ENCODE results near the gene TIGD1. TPM values are rescaled to one million over a fixed set of nuclear protein-coding genes. Genes with fewer than 3 reads are reported as not detected.
"Not testable (repeated sequence)": the region's sequence is repeated elsewhere in the genome, so short reads cannot be mapped to it uniquely, and the experiment has no call there.

Gene TIGD1
- total RNA-seq, 2 experiments from 2014 or later: 6.2 to 6.3 TPM

DNA sequence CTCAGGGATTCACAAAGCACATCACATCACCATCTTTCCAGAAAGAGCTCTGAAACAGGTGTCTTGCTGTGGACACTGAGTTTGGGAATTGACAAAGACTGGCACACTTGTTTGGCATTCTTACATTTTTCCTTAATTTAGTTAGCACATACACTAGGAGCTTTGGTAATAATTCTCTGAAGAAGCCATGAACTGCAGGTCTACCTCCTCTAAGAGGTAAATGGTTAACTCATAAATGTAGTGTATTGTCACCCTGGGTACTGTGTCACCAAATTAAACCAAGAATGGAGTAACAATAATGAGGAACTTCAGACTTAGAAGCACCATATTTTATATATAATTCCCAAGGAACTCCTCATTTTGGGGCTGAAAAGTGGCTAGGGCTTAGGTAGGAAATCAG, 22.7 kb upstream of the TIGD1 start:
- ChIA-PET CTCF (interaction anchor here (1.4 kb wide), 1 partner anchor 10 kb away, joined by 3 read pairs; no protein-coding TSS in a partner anchor), POLR2A (no interaction called here)

DNA sequence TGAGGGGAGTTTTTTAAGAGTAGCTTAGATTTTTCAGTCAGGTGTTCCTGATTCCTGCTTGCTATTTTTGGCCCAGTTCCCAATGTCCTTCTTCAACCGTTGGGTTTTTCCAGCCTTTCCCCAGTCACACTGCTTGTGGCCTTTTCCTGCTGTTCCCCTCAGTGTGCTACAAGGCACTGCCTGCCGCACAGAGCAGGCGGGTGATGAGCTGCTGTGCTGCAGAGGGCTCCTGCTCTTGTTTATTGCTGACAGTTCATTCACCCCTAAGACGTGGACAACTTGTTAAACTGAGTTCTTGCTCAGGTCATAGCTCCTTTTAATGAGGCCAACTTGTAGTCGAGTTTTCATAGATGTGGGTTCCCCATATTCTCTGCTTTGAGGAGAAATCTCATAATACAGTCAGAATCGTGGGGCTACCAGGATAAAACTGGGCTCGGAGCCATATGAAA, 20.7 kb upstream of the TIGD1 start:
- ChIA-PET CTCF (no interaction called here), POLR2A (no interaction called here)

DNA sequence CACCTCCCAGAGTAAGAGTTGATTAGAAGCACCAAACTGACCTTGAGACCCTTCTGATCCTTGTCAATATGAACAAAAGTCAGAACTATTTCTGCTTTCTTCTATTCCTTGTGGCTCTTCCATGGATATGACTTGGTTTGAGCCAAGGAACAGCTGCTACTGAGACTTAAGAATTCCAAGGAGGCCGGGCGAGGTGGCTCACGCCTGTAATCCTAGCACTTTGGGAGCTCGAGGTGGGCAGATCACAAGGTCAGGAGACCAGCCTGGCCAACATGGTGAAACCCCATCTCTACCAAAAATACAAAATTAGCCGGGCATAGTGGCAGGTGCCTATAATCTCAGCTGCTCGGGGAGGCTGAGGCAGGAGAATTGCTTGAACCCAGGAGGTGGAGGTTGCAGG, 20.1 kb upstream of the TIGD1 start:
- CTCF ChIA-PET, POLR2A ChIA-PET: not testable (repeated sequence)

- ChIA-PET POLR2A (no interaction called here), CTCF (no interaction called here)
Measured at GRCh38 chr2:232569541-232569940, 19.2 kb upstream of the TIGD1 start.

- CTCF ChIA-PET: no interaction called here
- POLR2A ChIA-PET: no interaction called here
Measured at GRCh38 chr2:232568161-232568560, 17.8 kb upstream of the TIGD1 start.

- POLR2A ChIA-PET: no interaction called here
Measured at GRCh38 chr2:232567721-232568120, 17.4 kb upstream of the TIGD1 start.

DNA sequence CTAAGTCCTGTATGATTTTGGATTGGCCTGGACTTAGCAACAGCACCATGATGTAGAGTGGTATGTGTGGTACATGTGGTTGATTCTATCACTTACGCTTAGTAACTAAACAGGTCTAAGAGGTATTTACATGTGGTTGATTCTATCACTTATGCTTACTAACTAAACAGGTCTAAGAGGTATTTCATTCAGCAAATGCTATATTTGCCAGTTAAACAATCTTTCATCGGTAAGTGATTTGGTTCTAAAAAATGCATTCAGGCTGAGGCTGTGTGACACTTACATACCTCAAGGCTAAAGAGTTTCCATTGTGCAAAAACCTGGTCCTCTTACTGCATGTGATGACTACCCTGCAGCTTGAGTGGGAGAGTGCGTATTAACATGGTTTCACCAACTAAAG, 13.2 kb upstream of the TIGD1 start:
- POLR2A ChIA-PET: no interaction called here

More at GRCh38 chr2:232567721-232568120, 17.4 kb upstream of the TIGD1 start:
- CTCF ChIA-PET: no interaction called here

DNA sequence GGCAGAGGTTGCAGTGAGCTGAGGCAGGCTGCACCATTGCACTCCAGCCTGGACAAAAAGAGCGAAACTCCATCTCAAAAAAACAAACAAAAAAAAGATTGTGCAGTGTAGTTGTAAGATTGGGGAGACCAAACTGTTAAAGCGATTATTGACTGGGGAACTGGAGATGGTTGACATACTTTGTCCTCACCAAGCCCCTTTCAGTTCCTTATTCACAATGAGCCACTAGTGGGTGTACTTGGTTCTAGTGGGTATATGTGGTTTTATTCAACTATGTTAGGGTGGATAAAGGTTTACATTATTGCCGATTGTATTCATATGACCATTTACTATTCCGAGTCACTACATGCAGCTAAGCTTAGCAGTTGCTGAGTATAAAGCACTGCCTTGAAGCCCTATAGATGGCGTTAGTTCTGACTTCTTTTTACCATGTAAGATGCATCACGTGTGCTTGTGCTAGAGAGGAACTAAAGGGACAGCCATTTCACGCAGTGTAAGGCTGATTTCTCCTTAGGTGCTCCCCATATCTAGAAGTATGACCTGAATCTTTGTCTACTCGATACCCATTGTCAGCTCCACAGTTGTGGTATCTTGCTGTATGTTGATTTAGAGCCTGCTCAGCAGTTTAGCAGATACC, 12.3 kb upstream of the TIGD1 start:
- CTCF ChIA-PET: interaction anchor here (0.8 to 1.5 kb wide), 4 partner anchors 8 to 40 kb away, joined by 3 read pairs; no protein-coding TSS in a partner anchor
- POLR2A ChIA-PET: no interaction called here

More for the DNA sequence above, 13.2 kb upstream of the TIGD1 start:
- CTCF ChIA-PET: interaction anchor here (0.6 to 1.5 kb wide), 4 partner anchors 9 to 137 kb away, joined by 3 read pairs; no protein-coding TSS in a partner anchor

DNA sequence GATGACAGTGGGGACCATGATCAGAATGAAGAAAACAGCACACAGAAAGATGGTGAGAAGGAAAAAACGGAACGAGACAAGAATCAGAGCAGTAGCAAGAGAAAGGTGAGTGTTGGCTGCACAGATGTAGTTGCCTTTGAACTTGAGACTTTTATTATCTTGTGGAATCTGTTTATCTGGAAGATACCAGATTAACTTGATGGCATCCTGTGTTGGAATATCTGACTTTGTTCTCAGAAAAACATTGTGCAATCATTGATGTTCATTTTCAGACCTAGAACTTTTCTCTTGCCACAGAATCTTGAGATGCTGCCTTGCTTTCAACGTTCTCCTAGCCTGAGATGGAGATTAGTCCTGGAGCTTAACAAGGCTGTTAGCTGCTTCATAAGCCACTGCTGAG, 6.1 kb upstream of the TIGD1 start:
- ChIA-PET POLR2A (no interaction called here), CTCF (no interaction called here)

DNA sequence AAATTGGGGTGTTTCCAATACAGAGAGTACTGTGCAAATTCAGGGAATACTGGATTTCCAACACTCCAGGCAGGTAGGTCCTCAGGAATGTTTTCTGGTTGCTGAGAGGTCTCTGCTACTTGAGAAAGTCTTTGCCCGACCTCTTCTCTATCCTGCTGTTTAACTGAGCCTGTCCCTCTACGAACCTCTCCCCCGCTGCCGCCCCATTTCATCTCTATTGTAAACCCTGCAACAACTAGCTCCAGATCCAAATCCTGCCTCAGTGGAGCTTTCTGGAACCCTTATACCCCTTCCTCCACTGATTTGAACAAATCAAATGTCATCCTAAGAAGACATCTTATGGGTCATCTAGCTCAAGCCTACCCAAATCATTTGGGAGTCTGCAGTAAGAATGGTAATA, 1.4 kb upstream of the TIGD1 start:
- CTCF ChIA-PET: interaction anchor here (1.0 kb wide), 1 partner anchor 11 kb away, joined by 3 read pairs; no protein-coding TSS in a partner anchor
- POLR2A ChIA-PET: no interaction called here

GRCh38 chr2:232551250-232551638, 887 bp upstream of the TIGD1 start:
- POLR2A ChIA-PET: interaction anchor here (1.0 kb wide), 1 partner anchor 509 kb away, joined by 3 read pairs; the partner anchor contains the start of gene INPP5D
- CTCF ChIA-PET: interaction anchor here (0.8 to 1.0 kb wide), 3 partner anchors 11 to 28 kb away, joined by 3 read pairs; no protein-coding TSS in a partner anchor

DNA sequence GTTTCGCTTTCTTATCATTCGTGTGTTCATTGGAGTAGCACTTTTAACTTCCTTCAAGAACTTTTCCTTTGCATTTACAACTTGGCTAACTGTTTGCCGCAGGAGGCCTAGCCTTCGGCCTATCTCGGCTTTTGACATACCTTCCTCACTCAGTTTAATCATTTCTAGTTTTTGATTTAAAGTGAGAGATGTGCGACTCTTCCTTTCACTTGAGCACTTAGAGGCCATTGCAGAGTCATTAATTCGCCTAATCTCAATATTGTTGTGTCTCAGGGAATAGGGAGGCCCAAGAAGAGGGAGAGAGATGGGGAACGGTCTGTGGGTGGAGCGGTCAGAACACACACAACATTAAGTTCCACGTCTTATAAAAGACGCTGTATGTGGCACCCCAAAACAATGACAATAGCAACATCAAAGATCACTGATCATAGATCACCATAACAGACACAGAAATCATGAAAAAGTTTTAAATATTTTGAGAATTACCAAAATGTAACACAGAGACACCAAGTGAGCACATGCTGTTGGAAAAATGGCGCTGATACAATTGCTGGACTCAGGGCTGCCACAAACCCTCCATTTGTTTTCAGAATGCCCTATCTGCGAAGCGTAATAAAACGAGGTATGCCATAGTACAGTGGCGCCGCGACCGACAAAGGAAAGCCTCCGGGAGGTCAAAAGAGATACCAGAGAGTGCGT, 553 bp downstream of the TIGD1 start:
- CTCF ChIA-PET: no interaction called here
- POLR2A ChIA-PET: no interaction called here

- ChIA-PET POLR2A (no interaction called here), CTCF (no interaction called here)
Measured at GRCh38 chr2:232547991-232548390, 2.4 kb downstream of the TIGD1 start.

GRCh38 chr2:232545511-232546375, 4.6 kb downstream of the TIGD1 start:
- POLR2A ChIA-PET: no interaction called here
- CTCF ChIA-PET: interaction anchor here (0.7 to 1.2 kb wide), 2 partner anchors 16 to 24 kb away, joined by 3 to 4 read pairs; no protein-coding TSS in a partner anchor

DNA sequence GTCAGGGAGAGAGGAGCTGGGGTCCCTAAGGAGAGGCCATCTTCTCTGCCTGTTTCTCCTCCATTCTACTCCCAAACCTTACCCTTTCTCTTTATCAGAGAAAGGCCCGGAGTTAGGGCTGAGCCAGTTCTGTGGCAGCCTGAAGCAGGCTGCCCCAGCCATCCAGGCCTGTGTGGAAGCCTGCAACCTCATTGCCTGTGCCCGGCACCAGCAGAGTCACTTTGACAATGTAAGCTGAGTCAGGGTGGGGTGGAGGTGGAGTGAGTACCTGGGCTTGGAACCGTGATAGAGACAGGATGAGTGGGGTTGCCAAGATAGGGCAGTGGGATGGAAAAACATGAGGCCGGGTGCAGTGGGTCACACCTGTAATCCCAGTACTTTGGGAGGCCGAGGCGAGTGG, 5.7 kb downstream of the TIGD1 start:
- ChIA-PET POLR2A (interaction anchor here (0.5 kb wide), 1 partner anchor 1902 kb away, joined by 3 read pairs; no protein-coding TSS in a partner anchor), CTCF (interaction anchor here (0.7 kb wide), 1 partner anchor 18 kb away, joined by 4 read pairs; no protein-coding TSS in a partner anchor)

DNA sequence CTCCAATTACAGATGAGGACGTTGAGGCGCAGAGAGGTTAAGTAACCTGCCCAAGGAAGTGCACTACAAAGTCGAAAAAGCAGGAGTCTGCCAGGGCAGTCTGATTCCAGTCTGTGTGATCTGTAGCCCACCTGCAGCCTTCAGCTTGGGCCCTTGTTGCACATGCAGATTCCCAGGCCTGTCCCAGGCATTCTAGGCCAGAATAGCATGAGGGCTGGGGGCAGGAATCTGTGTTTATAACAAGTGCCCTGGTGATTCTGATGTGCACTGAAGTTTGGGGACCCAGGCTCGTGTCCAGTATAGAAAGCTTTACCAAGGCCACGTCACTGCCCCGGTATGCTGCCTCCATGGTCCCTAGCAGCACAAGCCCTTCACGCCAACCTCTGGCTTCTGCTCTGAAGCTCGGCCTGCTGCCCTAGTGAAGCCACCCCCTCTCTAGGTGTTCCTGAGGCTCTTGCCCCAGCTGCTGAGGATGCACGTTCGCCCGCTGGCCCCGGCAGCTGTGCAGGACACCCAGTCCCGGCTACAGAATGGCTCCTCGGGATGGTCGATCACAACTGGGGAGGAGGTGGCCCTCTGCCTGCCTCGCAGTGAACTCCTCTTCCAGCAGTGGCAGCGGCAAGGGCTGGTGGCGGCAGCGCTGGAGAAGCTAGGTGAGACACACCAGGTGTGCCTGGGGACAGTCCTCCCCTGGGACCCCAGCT, 6.3 kb downstream of the TIGD1 start:
- POLR2A ChIA-PET: interaction anchor here (0.5 kb wide), 1 partner anchor 1903 kb away, joined by 3 read pairs; no protein-coding TSS in a partner anchor

GRCh38 chr2:232543491-232543890, 6.9 kb downstream of the TIGD1 start:
- POLR2A ChIA-PET: no interaction called here

More for the DNA sequence above, 6.3 kb downstream of the TIGD1 start:
- CTCF ChIA-PET: no interaction called here

DNA sequence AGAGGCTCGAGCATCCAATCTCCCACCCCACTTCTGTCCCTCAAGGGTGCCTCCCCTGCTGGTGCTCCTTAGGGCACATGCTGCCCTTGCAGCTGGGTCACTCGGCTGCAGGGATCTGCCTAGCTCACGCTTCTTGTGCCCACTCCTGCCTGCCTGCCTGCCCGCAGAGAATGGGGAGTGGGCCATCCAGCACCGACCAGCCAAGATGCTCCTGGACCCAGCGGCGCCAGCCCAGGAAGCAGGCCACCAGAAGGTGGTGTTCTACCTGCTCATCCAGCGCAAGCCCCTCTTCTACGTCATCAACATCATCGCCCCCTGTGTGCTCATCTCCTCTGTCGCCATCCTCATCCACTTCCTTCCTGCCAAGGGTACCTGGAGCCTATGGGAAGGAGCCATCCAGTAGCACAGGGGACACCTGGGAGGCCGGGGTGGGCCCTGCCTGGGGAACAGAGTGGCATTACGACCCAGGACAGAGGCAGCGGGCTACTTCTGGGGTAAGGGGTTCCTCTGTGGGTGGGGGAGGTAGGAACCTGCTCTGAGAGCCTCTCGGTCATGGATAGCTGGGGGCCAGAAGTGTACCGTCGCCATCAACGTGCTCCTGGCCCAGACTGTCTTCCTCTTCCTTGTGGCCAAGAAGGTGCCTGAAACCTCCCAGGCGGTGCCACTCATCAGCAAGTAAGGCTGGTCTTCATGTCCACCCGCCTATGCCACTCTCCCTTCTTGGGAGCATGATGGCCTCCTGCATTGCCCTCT, 7.5 kb downstream of the TIGD1 start:
- ChIA-PET CTCF (no interaction called here), POLR2A (no interaction called here)

More at GRCh38 chr2:232543491-232543890, 6.9 kb downstream of the TIGD1 start:
- CTCF ChIA-PET: no interaction called here

All from activated CD8-positive, alpha-beta memory T cell treated with anti-CD3 and anti-CD28 coated beads for 36 hours (primary cell).